T-cell (primary cell): ENCODE data around the gene AASDHPPT. TPM values are rescaled to one million over a fixed set of nuclear protein-coding genes. Genes with fewer than 3 reads are reported as not detected.

Experiments used
- ATAC-seq, 4 experiments: fragments of 200-7000 bp in 3 of 4; fragments of 150-1000 bp in 1 of 4; cut with Tn5 transposase; replicated peaks in 1 of 4; 1 replicate in 3 of 4; 2 replicates in 1 of 4; pipeline ENCODE4 v1.10.0; 2021; ENCODE audit warnings: moderate library complexity in 3 of 4, mild to moderate bottlenecking in 2 of 4, moderate number of reproducible peaks in 1 of 4
- CTCF ChIA-PET, 2 donors: fragments of 300-600 bp; sonication (Branson Sonifier 250); formaldehyde crosslinking; loops; one replicate each; lab custom pipeline; 2022; ENCODE audit warnings: antibody characterized with exemption in 2 of 2; lab: Charles Lee
- POLR2A ChIA-PET, 2 donors: fragments of 300-600 bp; sonication (Branson Sonifier 250); formaldehyde crosslinking; loops; one replicate each; lab custom pipeline; 2022; ENCODE audit warnings: antibody characterized with exemption in 2 of 2; lab: Charles Lee
- DNase-seq, 35 experiments: peaks; one replicate each; pipeline versions ENCODE4 v3.0.0 to v3.0.0-alpha.2; 2013 to 2023
- H3K27ac ChIP-seq: one replicate; pipeline ENCODE4 v1.5.1; 2013; ENCODE audit warnings: low read length
- H3K27me3 ChIP-seq, 2 experiments: replicated peaks in 1 of 2; 1 replicate in 1 of 2; 2 replicates in 1 of 2; pipeline versions ENCODE4 v1.6.1 to v1.7.0; 2013; ENCODE audit warnings: low read length in 1 of 2, mixed read lengths in 1 of 2; ENCODE audit not compliant: control insufficient read depth in 2 of 2, insufficient read depth in 2 of 2; ENCODE audit errors: extremely low read depth in 1 of 2
- H3K36me3 ChIP-seq, 2 donors: 1 replicate in 1 of 2; 2 replicates in 1 of 2; pipeline versions ENCODE4 v1.6.1 to v1.7.0; 2013; ENCODE audit warnings: low read length in 1 of 2; ENCODE audit not compliant: control insufficient read depth in 2 of 2, insufficient read depth in 1 of 2; ENCODE audit errors: extremely low read depth in 1 of 2
- H3K4me1 ChIP-seq, 2 experiments: 1 replicate in 1 of 2; 2 replicates in 1 of 2; pipeline versions ENCODE4 v1.6.1 to v1.7.0; 2013; ENCODE audit warnings: low read length in 2 of 2, mixed read lengths in 1 of 2; ENCODE audit not compliant: insufficient read depth in 2 of 2, control insufficient read depth in 1 of 2; ENCODE audit errors: extremely low read depth in 1 of 2
- H3K4me3 ChIP-seq, 2 donors: 1 replicate in 1 of 2; 2 replicates in 1 of 2; pipeline versions ENCODE4 v1.5.1 to v1.7.0; 2013; ENCODE audit warnings: mild to moderate bottlenecking in 2 of 2, low read length in 1 of 2, moderate library complexity in 1 of 2; ENCODE audit not compliant: control insufficient read depth in 1 of 2; ENCODE audit errors: extremely low read depth in 1 of 2
- H3K9me3 ChIP-seq: 2 replicates; pipeline ENCODE4 v1.7.0; 2013
- H3K27ac Mint-ChIP-seq, 2 donors: one replicate each; pipeline ENCODE4 v1.8.0; 2020 to 2021; ENCODE audit warnings: mild to moderate bottlenecking in 2 of 2, mixed read lengths in 2 of 2
- H3K27me3 Mint-ChIP-seq, 2 donors: one replicate each; pipeline ENCODE4 v1.8.0; 2021 to 2022; ENCODE audit warnings: mixed read lengths in 2 of 2
- H3K36me3 Mint-ChIP-seq: one replicate; pipeline ENCODE4 v1.8.0; 2021; ENCODE audit warnings: mixed read lengths
- H3K4me1 Mint-ChIP-seq, 3 donors: one replicate each; pipeline ENCODE4 v1.8.0; 2020 to 2022; ENCODE audit warnings: mixed read lengths in 3 of 3, mild to moderate bottlenecking in 1 of 3
- H3K4me3 Mint-ChIP-seq, 3 donors: one replicate each; pipeline ENCODE4 v1.8.0; 2020 to 2022; ENCODE audit warnings: mild to moderate bottlenecking in 3 of 3, mixed read lengths in 3 of 3, moderate library complexity in 3 of 3
- H3K9me3 Mint-ChIP-seq, 3 donors: one replicate each; pipeline ENCODE4 v1.8.0; 2020 to 2022; ENCODE audit warnings: mixed read lengths in 3 of 3
- WGBS: methylation state at CpG from one replicate; pipeline ENCODE4 v1.1.5; 2013; ENCODE audit warnings: missing lambda C conversion rate; ENCODE audit not compliant: insufficient coverage; 5-methylcytosine and 5-hydroxymethylcytosine counted together
- total RNA-seq, 35 experiments: library from RNA in 6 of 35; stranded (reverse) in 6 of 35; fragments of 120-200 nt in 1 of 35; gene quantifications; one replicate each; pipeline versions ENCODE4 v1.2.1 to v1.2.4 and lab custom pipeline; 2013 to 2026

Gene AASDHPPT
- total RNA-seq, 5 donors from 2014 or later (not counting 1 experiment from before 2014, with no cell fraction given) = 17.8 to 33.0 (median 31.1) TPM

DNA sequence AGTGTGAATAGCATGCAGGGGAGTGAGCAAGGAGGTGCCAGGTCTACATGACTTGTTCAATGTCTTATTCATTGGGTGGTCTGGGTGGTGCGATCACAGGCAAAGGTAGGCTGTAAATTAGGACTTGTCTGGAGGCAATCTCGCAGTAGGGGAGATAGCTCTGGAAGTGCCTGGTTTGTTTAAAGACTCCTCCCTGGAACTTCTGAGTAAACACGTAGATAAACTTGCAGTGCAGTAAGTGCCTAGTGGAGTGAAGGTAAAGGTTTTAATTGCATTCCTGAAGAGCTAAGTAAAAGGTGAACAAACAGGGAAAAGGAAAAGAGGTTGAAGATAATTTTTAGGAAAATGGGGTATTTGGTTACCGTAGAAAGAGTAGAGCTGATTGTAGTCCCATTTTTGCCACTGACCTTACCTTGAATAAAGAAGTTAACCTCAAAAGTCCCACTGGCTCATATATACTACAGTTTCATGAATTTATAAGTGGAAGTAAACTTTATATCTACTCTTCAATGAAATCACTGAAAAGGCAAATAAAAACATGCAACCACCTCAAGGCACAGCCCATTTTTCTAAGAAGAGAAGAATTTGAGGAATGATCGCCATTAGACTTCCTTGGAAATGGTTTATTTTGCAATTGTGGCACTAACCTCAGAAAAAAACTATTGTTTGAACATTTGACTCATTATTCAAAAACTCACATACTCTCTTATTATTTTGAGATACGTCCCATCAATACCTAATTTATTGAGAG is 44.3 kb downstream of the AASDHPPT start:
- Mint-ChIP-seq H3K4me1 (no peaks in the 10 kb centered on the region), H3K27me3 (peaks cover 4 to 11% of the 10 kb centered on the region in 2 donors), H3K9me3 (no peaks in the 10 kb centered on the region), H3K4me3 (no peak overlapping the region), H3K36me3 (no peaks in the 10 kb centered on the region), H3K27ac (no peak overlapping the region)
- peaks cover 0 to 3% of the 10 kb centered on the region in 2 experiments for H3K27me3 ChIP-seq
- no peak overlapping the region for H3K4me3 ChIP-seq
- DNase-seq = no peak
- no peak overlapping the region for H3K27ac ChIP-seq
- WGBS = 64% methylated on average over 3 of the region's 6 CpGs
- CTCF ChIA-PET = no interaction called here
- ATAC-seq = no peak
- POLR2A ChIA-PET = no interaction called here
- no peaks in the 10 kb centered on the region for H3K4me1 ChIP-seq
- no peaks in the 10 kb centered on the region for H3K9me3 ChIP-seq
- H3K36me3 ChIP-seq = no peaks in the 10 kb centered on the region

DNA sequence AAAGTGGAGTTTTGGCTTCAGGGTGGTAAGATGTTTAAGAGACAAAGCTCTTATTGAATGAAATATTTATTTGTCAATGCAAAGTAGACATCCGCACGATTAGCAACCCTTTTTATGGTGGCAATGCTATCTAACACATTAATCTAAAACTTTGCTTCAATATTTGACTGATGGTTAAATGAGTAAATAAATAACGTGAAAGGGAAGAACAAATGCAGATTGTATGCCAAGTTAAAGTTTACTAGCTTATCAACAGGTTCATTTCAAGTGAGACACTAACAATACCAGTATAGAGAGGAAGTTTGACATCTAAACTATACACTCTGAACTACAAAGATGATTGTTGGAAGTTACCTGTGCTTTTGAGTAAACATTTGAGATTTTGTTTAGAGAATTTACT is 50.1 kb downstream of the AASDHPPT start:
- Mint-ChIP-seq H3K27ac (no peak overlapping the region), H3K9me3 (no peaks in the 10 kb centered on the region), H3K4me1 (no peaks in the 10 kb centered on the region), H3K4me3 (no peak overlapping the region), H3K36me3 (no peaks in the 10 kb centered on the region), H3K27me3 (peaks cover 13 to 22% of the 10 kb centered on the region in 2 donors)
- no peak for DNase-seq
- no peak for ATAC-seq
- peaks cover 0 to 5% of the 10 kb centered on the region in 2 experiments for H3K27me3 ChIP-seq
- no peak overlapping the region for H3K27ac ChIP-seq
- no peak overlapping the region for H3K4me3 ChIP-seq
- CTCF ChIA-PET = interaction anchor here in 1 of 2 donors (0.9 kb wide), 1 partner anchor 10 kb away, joined by 3 read pairs; no protein-coding TSS in a partner anchor
- POLR2A ChIA-PET = no interaction called here
- no peaks in the 10 kb centered on the region for H3K4me1 ChIP-seq
- H3K36me3 ChIP-seq = no peaks in the 10 kb centered on the region
- WGBS = no CpG with 5 or more reads among the region's 3 CpGs
- no peaks in the 10 kb centered on the region for H3K9me3 ChIP-seq

DNA sequence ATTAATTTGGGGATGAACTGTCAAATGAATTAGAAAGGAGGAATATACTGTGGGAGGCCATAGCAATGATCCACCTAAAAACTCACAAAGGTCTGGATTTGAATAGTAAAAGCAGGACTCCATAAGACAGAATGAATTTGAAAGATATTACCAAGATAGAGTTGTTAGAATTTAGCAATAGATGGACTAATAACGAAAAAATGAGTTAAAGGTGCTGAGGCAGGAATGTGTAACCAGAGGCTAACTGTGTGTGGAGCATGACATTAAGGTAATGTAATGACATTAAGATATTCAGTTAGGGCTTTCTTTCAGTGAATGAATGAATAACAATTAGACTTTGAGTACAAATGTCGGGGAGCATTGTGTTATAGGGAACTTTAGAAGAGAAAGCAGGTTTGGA is 51.3 kb downstream of the AASDHPPT start:
- H3K9me3 ChIP-seq = no peaks in the 10 kb centered on the region
- no peaks in the 10 kb centered on the region for H3K36me3 ChIP-seq
- H3K4me3 ChIP-seq = no peak overlapping the region
- H3K27me3 Mint-ChIP-seq = peaks cover 13 to 22% of the 10 kb centered on the region in 2 donors
- DNase-seq (no peak), ATAC-seq (no peak)
- H3K4me3 Mint-ChIP-seq = no peak overlapping the region
- H3K27ac ChIP-seq = no peak overlapping the region
- POLR2A ChIA-PET = no interaction called here
- H3K4me1 ChIP-seq = no peaks in the 10 kb centered on the region
- H3K9me3 Mint-ChIP-seq = no peaks in the 10 kb centered on the region
- no peaks in the 10 kb centered on the region for H3K4me1 Mint-ChIP-seq
- peaks cover 0 to 5% of the 10 kb centered on the region in 2 experiments for H3K27me3 ChIP-seq
- WGBS = 40% methylated on average over 2 of the region's 2 CpGs
- CTCF ChIA-PET = no interaction called here
- H3K27ac Mint-ChIP-seq = no peak overlapping the region
- H3K36me3 Mint-ChIP-seq = no peaks in the 10 kb centered on the region

DNA sequence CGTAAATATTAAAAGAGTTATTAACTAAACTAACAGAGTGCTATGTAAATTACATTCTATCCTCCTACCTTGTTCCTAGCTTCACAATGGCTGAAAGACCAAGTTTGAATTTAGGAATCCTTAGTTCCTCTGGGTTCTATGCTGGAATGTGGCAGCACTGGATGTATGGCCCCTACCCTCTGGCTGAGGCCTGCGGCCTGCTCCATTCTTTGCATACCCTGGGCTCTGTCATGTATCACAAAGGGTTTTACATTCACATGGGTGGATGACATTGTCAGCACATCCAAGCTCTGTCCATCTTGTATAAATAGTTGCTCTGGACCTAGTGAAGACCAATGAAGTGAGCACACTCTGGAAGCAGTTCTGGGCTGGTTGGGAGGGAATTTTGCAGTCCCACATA is 54.5 kb downstream of the AASDHPPT start:
- no peak overlapping the region for H3K4me3 Mint-ChIP-seq
- no peak for ATAC-seq

DNA sequence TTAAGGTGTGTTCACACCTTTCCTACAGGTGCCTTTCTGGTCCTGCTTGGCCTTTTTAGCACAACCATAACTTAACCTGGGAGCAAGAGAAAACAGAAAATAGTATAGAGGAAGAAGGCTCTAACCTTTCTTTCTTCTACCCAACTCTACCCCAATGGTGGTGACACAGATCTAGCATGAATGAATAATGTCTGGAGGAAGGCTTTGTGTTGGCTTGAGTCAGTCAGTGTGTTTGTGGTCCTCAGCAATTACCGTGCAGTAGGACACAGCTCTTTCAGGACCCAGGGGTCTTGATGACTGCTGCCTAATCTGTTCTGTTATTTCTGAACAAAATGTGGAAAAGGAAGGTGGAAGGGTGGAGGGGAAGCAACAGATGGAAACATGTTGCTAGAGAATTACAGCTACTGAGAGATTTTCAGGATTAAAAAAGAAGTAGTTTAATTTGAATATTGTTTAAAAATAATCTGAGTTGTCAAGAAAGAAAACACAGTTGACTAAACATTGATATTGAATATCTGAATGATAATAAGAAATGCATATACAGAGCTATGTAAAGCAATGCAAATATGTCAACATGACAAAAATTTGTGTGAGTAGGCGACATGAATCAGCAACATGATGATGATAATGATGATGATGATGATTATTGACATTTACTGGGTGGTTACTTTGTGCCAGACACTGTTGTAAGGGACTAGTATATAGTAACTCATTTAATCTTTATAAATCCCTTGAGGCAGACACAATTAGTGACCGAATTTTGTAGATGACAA is 55.3 kb downstream of the AASDHPPT start:
- ATAC-seq = no peak
- no peaks in the 10 kb centered on the region for H3K9me3 ChIP-seq
- H3K4me3 ChIP-seq = no peak overlapping the region
- H3K4me1 ChIP-seq = no peaks in the 10 kb centered on the region
- peaks cover 19 to 36% of the 10 kb centered on the region in 2 donors for H3K27me3 Mint-ChIP-seq
- H3K36me3 Mint-ChIP-seq = no peaks in the 10 kb centered on the region
- no peak overlapping the region for H3K27ac Mint-ChIP-seq
- H3K9me3 Mint-ChIP-seq = no peaks in the 10 kb centered on the region
- peaks cover 0 to 5% of the 10 kb centered on the region in 2 experiments for H3K27me3 ChIP-seq
- CTCF ChIA-PET = no interaction called here
- no peak overlapping the region for H3K4me3 Mint-ChIP-seq
- no peaks in the 10 kb centered on the region for H3K4me1 Mint-ChIP-seq
- POLR2A ChIA-PET = no interaction called here
- no peak for DNase-seq
- no peak overlapping the region for H3K27ac ChIP-seq
- 60% methylated on average over 2 of the region's 3 CpGs for WGBS
- no peaks in the 10 kb centered on the region for H3K36me3 ChIP-seq

More for the DNA sequence above, 54.5 kb downstream of the AASDHPPT start:
- peaks cover 15 to 31% of the 10 kb centered on the region in 2 donors for H3K27me3 Mint-ChIP-seq
- Histone ChIP-seq H3K27me3 (peaks cover 0 to 5% of the 10 kb centered on the region in 2 experiments), H3K9me3 (no peaks in the 10 kb centered on the region), H3K36me3 (no peaks in the 10 kb centered on the region), H3K4me3 (no peak overlapping the region), H3K27ac (no peak overlapping the region), H3K4me1 (no peaks in the 10 kb centered on the region)
- no peak for DNase-seq
- no peaks in the 10 kb centered on the region for H3K36me3 Mint-ChIP-seq
- H3K4me1 Mint-ChIP-seq = no peaks in the 10 kb centered on the region
- ChIA-PET POLR2A (no interaction called here), CTCF (no interaction called here)
- H3K9me3 Mint-ChIP-seq = no peaks in the 10 kb centered on the region
- H3K27ac Mint-ChIP-seq = no peak overlapping the region
- 88% methylated on average over 1 of the region's 2 CpGs for WGBS

DNA sequence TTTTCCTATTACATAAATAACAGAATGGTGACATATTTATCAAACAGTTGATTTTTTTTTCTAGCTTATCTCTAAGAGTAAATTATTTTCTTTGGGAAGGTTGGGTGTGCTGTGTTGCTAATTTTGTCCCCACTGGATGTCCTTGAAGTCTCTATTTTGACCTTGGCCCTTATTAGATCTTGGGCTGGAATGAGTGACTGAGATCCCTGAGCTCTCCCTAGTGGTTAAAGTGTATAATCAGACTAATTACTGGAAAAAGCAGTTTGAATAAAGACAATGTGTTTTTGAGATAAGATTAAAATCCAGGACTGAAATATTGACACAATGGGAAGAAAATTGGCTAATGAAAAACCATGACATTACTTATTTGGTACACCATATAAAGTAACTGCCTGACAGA is 56.1 kb downstream of the AASDHPPT start:
- no peak overlapping the region for H3K27ac ChIP-seq
- no peak overlapping the region for H3K27ac Mint-ChIP-seq
- peaks cover 0 to 2% (median 0%) of the 10 kb centered on the region in 3 donors for H3K9me3 Mint-ChIP-seq
- POLR2A ChIA-PET = no interaction called here
- H3K9me3 ChIP-seq = no peaks in the 10 kb centered on the region
- no peaks in the 10 kb centered on the region for H3K4me1 Mint-ChIP-seq
- H3K36me3 ChIP-seq = no peaks in the 10 kb centered on the region
- ATAC-seq (no peak), DNase-seq (no peak)
- no peaks in the 10 kb centered on the region for H3K4me1 ChIP-seq
- CTCF ChIA-PET = no interaction called here
- H3K27me3 Mint-ChIP-seq = peaks cover 19 to 29% of the 10 kb centered on the region in 2 donors
- no peaks in the 10 kb centered on the region for H3K36me3 Mint-ChIP-seq
- H3K27me3 ChIP-seq = peaks cover 0 to 5% of the 10 kb centered on the region in 2 experiments
- H3K4me3 Mint-ChIP-seq = no peak overlapping the region
- no peak overlapping the region for H3K4me3 ChIP-seq
